HS-5 (cell line): ENCODE data around the gene HYKK.
"Not testable (repeated sequence)": the region's sequence is repeated elsewhere in the genome, so short reads cannot be mapped to it uniquely, and the experiment has no call there.

Source experiments
- DNase-seq: peaks from one replicate; pipeline ENCODE4 v3.0.0-alpha.2; 2012; ENCODE audit warnings: low read depth

HYKK gene

DNA sequence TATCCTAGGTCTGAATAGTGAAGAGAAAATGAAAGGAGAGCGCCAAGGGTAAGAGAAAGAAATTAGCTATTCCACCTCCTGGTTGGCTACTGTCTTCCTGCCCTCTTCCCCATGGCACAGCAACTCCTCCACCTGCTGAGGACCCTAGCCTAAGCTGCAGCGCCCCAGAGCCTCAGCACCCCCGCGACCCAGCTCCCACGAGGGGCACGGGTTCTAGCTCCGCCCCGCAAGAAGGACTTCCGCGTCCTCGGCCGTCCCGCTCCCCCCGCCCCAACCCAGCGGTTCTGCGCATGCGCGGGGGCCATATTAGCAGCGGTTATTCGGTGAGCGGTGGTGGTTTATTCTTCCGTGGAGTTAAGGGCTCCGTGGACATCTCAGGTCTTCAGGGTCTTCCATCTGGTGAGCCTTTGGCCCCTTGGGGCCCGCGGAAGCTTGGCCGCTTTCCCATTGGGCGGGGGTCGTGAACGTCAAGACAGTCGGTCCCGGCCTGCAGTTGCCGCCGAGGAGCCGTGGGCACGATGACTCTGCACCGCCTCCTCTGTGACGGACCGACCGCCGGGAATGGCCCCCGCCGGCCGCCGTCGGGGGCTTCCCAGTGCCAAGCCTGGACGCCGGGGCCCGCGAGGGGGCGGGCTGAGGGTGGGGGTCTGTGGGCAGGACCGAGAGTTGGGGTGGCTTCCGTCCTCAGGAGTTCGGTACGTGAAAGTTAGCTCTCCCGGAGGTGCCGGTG lies 32.9 kb downstream of the HYKK start, which contains the start of gene PSMA4:
Gene PSMA4 (plus strand): TSS at position 304 of the 730 bp plus-strand sequence. CDS start 1,484 bp downstream, outside the sequence.
- peak; percentile 59 for DNase-seq

DNA sequence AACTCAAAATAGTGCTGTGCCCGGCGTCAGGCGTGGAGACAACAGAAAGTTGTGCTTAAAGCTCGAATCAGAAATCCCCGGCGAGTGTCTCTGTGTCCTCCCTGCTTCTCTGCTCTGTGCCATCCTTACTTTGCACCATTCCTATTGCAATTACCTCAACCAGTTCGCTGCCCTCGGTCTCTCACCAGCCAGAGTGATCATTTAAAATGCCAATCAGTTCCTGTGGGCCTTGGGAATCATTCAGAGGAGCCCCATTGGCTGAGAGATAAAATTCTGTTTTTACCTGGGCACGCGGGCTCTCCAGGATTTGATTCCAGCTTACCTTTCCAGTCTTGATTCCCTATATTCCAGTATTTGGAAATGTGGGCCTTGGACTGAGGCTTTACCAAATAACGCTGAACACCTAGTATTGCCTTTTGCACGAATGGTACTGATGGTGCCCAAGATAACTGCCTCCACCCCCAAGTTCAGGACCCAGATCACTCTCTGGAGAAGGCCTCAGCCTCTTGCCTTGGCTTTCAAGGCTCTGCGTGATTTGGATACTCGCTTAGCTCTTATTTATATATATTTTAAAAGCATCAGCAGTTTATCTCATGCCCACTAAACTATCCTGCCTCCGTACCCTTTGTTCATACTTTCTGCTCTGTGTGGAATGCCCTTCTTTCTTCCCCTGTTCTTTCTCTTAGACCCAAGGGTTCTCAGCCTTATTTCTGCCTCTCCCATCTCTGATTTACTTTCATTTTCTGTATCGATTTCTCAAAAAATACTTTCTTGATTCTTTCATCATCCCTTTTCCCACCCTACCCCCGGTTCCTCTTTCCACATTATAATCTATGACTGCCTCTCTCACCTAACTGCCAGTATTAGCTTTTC lies 33.7 kb downstream of the HYKK start:
- DNase-seq, result no peak

DNA sequence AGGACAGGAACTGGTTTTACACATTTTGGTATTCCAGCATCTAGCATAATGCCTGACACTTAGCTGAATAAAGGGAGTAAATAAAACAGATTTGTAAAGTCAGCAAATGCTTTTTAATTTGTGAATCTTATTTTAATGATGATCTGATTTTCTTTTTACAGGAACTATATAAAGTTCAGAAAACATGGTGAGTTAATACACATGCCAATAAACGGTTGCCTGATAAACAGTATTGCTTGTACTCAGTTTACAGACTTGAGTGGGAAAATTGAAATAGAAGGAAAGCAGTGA lies 34.3 kb downstream of the HYKK start:
- no peak for DNase-seq

DNA sequence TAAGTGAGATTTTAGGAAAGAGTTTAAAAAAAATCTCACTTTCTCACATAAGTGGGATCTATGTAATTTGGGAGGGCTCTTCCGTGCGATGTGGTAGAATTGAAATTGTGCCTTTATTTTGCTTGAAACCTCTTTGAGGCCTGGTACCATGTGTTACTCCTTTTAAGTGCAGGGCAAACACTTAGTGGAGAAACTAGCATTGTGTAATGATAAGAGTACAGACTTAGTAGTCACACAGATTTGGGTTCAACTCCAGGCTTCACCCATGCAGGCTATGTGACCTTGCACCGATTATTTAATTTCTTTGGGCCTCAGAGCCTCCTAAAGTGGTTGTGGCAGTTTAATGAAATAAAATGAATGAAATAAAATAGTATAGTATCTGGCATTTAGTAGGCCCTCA lies 35.3 kb downstream of the HYKK start:
- DNase-seq, result no peak

DNA sequence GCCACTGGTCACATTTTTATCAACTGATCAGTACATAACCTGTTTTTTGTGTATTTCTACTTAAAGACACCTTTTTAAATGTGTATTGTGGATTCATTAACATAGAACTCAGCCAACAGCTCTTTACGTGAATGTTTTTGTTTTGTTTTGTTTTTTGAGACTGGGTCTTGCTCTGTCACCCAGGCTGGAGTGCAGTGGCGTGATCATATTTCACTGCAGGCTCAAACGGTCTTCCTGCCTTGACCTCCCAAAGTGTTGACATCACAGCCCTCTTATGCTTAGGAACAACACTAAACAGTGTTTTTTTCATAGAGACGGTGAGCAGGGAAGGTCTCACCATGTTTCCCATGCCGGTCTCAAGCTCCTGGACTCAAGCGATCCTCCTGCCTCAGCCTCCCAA lies 42.8 kb downstream of the HYKK start:
- no peak for DNase-seq

DNA sequence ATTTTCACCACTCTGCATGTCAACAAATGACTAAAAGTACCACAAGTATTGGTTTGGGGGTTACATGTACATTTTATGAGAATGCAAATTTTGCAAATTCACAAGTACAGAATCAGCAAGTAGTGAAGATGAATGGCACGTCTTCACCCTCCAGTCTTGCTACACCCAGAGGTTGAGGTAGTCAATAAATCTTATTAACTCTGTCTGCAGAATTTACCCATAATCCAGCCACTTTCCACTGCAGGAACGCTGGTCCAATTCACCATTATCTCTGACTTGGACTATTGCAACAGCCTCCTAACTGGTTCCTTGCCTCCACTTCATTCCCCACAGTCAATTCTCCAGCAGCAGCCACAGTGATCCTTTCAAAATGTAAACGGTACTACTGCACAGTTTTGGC lies 43.4 kb downstream of the HYKK start:
- no peak for DNase-seq

DNA sequence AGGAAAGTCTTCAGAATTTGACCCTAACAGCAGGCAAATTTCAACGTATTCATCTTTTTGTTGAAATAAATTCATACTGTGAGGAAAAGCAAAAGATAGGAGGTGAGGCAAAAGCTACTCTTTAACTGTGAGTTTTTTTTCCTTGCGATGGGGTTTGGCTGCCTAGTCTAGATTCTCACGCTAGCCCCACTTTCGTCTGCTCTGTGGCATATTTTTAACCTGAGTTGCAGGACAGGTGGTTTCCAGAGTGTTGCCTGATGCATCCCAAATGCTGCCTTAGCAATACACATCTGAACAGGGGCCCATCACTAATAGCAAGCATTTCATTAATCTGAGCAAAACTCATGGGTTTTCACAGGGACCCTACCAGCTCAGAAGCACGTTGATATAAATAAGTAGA lies 44.5 kb downstream of the HYKK start:
- DNase-seq, result no peak

DNA sequence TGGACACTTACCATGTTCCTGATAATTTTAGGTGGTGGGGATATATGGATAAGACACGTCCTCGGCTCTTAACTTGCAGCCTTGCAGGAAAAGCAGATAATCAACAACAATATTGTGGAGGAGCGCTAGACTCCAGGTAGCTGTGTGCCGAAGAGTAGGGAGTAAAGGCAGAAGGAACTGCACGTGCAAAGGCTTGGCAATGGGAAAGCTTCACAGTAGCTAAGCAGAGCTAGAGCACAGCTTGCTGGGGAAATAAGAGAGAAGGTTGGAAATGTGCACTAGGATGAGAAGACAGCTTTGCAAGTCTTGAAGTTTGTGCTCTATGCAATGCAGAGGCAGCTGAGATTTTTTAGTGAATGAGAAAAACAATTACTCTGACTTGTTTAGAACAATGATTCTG lies 45.2 kb downstream of the HYKK start:
- no peak for DNase-seq

DNA sequence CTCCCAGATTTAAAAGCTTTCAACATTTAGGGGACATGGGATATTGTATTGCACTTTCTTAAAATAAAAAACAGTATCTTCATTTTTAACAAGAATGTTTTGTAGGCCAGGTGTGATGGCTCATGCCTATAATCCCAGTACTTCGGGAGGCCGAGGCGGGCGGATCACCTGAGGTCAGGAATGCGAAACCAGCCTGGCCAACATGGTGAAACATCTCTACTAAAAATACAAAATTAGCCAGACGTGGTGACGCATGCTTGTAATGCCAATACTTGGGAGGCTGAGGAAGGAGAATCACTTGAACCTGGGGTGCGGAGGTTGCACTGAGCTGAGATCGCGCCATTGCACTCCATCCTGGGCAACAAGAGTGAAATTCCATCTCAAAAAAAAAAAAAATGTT lies 52.8 kb downstream of the HYKK start:
- not testable (repeated sequence) for DNase-seq

DNA sequence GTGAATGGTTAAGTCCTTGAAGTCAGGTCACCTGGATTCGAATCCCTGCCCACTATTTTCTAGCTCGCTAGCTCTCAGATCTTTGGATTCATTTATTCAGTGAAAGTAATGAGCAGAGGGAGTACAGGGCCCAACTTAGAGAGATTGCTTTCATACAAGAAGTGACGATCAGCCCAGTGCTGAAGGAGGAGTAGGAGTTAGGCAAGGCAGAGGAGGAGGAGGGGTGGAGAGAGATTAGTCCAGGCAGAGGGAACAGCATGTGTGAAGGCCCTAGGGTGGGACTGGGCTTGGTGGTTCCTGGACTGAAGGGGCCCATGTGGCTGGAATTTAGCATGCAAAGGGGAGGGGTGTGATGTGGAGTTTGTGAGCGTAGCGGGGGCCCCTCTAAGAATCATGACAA lies 54.1 kb downstream of the HYKK start:
- no peak for DNase-seq

DNA sequence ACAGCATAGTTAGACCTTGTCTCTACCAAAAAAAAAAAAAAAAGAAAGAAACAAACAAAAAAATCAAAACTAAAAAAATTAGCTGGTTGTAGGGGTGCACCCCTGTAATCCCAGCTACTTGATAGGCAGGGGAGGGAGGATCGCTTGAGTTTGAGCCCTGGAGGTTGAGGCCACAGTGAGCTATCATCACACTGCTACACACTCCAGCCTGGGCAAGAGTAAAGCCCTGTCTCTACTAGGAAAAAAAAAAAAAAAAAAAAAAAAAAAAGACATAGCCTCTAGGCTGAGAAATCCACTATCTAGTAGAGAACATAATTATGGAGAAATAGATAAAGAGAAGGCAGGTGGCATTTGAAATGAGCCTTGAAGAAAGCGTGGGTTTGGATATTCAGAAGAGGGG lies 55.7 kb downstream of the HYKK start:
- DNase-seq, result no peak

DNA sequence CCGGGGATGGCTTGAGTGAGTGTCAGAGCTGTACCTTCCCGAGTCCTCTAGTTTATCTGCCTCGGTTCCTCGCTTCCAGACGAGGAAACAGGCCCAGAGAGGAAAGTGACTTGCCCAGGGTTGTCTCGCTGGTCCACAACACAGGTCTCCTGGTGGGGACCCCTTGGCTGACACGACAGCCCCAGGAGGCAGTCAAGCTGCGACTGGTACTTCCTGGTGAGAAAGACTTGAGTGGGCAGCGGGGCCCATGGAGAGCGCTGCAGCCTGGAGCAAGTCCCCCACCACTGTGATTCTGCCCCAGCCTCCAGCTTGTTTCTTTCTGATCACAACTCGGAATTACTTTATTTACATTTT lies 57.3 kb downstream of the HYKK start:
- DNase-seq, result no peak

DNA sequence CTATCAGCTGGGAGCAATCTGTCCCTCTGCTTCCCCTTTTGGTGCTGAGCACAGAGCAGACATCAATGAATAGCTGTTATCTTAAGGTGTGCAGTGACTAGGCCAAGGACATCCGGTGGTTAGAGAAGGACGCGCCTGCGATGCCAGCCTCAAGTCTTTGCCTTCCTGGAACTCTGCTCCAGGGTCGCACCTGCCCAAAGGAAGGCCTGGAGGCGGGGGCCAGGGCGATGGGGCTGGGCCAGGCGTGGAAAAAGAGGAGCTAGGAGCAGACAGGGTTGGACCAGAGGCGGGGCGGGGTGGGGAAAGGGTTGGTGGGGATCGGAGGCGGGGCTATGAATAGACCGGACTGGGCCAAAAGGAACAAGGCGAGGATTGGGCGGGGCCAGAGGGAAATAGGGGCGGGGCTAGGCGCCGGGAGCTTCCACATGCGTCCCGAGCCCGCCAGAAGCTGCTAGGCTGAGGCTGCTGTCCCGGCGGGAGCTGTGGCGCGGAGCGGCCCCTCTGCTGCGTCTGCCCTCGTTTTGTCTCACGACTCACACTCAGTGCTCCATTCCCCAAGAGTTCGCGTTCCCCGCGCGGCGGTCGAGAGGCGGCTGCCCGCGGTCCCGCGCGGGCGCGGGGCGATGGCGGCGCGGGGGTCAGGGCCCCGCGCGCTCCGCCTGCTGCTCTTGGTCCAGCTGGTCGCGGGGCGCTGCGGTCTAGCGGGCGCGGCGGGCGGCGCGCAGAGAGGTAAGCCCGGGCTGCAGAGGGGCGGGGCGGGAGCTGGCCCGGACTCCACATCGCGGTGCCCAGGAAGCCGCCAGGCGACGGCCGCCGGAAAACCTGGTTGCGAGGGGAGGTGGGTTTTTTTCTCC lies 57.9 kb downstream of the HYKK start, which contains the start of gene CHRNA5:
Gene CHRNA5 (plus strand): TSS at position 424 of the 854 bp plus-strand sequence. CDS start 200 bp downstream, at position 624.
- no peak for DNase-seq

DNA sequence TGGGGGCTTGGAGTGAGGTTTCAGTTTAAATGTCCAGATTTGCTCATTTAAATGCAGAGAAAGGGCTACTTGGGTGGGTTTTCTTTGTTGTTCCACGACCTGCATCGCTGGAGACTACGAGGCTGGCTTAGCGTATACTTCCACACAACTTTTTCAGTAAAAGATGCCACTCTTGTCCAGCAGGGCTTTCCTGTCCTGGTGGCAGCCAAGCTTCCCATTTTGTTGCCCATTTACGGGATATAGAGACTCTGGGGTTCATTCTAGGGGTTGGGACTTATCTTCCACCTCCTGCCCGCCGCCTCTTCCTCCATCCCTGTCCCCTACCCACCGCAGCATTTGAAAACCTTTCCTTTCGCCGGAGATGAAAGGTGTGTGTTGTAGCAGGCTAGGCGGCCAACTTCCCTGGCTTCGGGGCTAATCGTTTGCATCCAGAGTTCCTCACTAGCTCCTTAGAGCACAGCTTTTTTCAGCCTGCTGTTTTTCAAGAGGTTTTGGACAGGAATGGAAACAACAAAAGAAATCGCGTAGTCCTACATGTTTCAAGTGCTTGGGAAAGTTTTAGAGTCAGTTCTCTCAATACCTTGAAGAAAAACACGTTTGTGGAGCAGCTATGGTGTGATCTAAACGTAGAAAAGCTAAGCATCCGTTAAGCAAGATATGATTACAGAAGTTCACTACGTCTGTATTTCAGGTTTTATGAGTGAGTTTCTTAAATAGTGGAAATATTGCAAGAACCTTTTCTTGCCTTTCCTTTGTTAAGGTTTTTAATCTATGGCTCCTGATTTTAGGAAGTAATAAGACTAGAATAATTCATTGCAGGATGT lies 58.8 kb downstream of the HYKK start:
- DNase-seq, result peak; percentile 9

DNA sequence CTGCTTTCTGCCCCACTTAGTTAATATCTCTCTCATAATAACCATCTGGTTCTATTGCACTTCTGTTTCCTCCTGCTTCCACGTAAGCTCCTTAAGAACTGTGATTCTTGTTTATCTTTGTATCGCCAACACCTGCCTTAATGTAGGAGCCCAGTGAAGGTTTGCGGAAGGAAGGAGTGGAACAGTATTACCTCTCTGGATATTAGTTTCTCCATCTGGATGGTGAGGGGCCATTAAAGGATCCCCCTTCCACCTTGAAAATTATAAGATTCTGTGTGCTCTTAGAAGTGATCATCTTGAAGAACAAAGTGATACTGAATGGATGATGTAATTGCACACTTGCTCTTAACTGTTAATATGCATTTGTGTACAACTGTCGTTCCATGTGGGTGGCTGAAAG lies 60.2 kb downstream of the HYKK start:
- no peak for DNase-seq

DNA sequence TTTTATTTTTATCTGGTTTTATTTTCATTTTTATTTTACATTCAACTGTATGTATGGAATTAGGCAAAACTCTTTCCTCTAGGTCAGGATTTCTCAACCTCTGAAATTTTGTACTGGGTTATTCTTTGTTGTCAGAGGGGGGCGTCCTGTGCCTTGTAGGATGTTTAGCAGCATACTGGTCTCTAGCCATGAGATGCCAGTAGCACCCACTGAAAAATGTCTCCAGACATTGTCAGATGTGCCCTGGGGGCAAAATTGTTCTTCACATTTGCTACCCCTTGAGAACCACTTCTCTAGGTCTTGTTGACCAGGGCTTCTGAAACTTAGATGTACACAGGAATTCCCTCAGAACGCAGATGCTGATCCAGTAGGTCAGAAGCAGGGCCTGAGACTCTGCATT lies 63.3 kb downstream of the HYKK start:
- no peak for DNase-seq

DNA sequence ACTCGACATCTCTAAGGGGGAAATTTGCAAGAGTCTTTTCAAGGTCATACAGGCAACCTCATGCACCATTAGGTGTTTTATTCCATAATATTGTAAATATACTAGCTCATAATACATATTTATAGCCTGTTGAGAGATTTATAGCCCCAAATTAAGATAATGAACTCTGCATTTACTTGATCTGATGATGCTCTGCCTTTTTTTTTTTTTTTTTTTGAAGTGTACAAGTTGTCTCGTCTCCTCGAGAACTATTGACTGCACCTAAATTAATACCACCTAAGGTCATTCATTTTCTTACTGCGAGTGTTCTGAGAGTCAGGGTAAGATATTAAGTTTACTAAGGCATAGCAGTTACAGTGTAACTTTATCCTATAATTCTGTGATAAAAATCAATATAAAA lies 64.0 kb downstream of the HYKK start:
- DNase-seq, result no peak

DNA sequence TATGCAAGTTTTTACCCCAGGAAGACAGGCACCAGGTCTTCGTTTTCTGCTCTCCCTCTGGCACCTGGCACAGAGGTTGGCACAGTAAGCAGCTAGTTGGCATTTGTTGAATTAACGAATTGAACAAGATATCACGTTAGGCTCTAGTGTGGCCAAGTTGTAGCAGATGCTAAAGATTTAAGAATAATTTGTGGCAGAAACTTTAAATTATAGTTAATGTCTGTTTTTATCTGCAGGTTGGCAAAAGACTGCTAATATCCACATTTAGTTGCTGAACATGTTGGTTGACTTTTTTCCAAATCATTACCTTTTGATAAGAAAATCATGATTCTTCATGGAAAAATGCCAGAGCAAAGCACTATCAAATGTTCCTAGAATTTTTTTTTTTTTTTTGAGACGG lies 66.0 kb downstream of the HYKK start:
- no peak for DNase-seq

DNA sequence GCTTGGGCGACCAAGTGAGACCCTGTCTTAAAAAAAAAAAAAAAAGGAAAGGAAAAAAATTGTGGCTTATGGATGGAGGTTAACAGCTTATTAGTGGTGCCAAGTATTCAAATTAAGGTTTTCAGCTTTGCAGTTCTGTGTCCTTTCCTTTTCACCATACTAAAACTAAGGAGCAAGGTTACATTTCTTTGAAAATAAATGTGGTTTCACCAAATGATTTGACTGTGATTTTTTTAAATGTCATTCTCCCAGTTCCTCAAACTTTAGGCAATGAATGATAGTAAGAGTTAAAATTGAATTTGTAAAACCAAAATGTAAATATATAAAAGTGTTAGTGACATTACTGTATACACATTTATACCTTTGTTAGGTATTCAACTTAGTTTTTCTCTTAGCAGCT lies 67.6 kb downstream of the HYKK start:
- DNase-seq, result no peak
